GM12878 (cell line): ENCODE data around the gene PKD1. TPM values are rescaled to one million over a fixed set of nuclear protein-coding genes. Genes with fewer than 3 reads are reported as not detected.

Experiments used
- ATAC-seq: fragments of 200-7000 bp; cut with Tn5 transposase; 3 replicates; pipeline ENCODE4 v1.9.1; 2020; ENCODE audit warnings: mild to moderate bottlenecking, moderate library complexity
- BruUV-seq: library from RNA; stranded (reverse); fragments of 400-500 nt; replicated peaks from 2 replicates; lab custom pipeline; 2021; lab: Mats Ljungman, UMichigan
- CTCF ChIA-PET: fragments of 300-600 bp; sonication (Branson Sonifier 250); formaldehyde crosslinking; extraction: SDS; loops from one replicate; lab custom pipeline; 2021; ENCODE audit warnings: inconsistent platforms; lab: Yijun Ruan, JAX
- POLR2A ChIA-PET: fragments of 350-600 bp; formaldehyde crosslinking; extraction: SDS; loops from one replicate; lab custom pipeline; 2021; ENCODE audit warnings: inconsistent platforms; lab: Charles Lee
- RAD21 ChIA-PET: fragments of 300-600 bp; sonication (Branson Sonifier 250); formaldehyde crosslinking; loops from one replicate; lab custom pipeline; 2023; ENCODE audit warnings: antibody characterized with exemption; ENCODE audit not compliant: unreplicated experiment; lab: Charles Lee
- SMC1A ChIA-PET: fragments of 300-600 bp; sonication (Branson Sonifier 250); formaldehyde crosslinking; loops from one replicate; lab custom pipeline; 2023; ENCODE audit not compliant: unreplicated experiment, uncharacterized antibody; lab: Charles Lee
- DNase-seq: peaks from one replicate; pipeline ENCODE4 v3.0.0-alpha.2; 2011; ENCODE audit warnings: low read depth, low spot score
- FAIRE-seq: peaks from 3 replicates; lab custom pipeline; 2011; peaks lifted over from hg19 to GRCh38; lab: Jason Lieb, UNC
- H2AFZ ChIP-seq: 2 replicates; pipeline ENCODE4 v1.6.0; 2011; ENCODE audit warnings: low read depth, low read length, control low read depth; ENCODE audit not compliant: control insufficient read depth
- H3K27ac ChIP-seq: 2 replicates; pipeline ENCODE4 v1.5.1; 2011; ENCODE audit warnings: control low read depth; ENCODE audit not compliant: control insufficient read depth, insufficient read depth
- H3K27me3 ChIP-seq, 2 experiments: replicated peaks in 1 of 2; 2 replicates each; pipeline versions ENCODE4 v1.6.0 to v1.6.1; 2011; ENCODE audit warnings: low read length in 1 of 2; ENCODE audit not compliant: control insufficient read depth in 2 of 2, insufficient read depth in 2 of 2
- H3K36me3 ChIP-seq, 2 experiments: 2 replicates each; pipeline ENCODE4 v1.5.1; 2011; ENCODE audit warnings: low read length in 1 of 2; ENCODE audit not compliant: control insufficient read depth in 2 of 2, insufficient read depth in 2 of 2
- H3K4me1 ChIP-seq: 2 replicates; pipeline ENCODE4 v1.6.1; 2011; ENCODE audit warnings: mild to moderate bottlenecking, low read length, moderate library complexity, mixed read lengths; ENCODE audit not compliant: control insufficient read depth, insufficient read depth
- H3K4me2 ChIP-seq: 2 replicates; pipeline ENCODE4 v1.6.0; 2011; ENCODE audit warnings: control low read depth; ENCODE audit not compliant: control insufficient read depth, insufficient read depth
- H3K4me3 ChIP-seq: fragments of 200-600 bp; sonication (generic); 2 replicates; pipeline ENCODE4 v1.5.1; 2016
- H3K79me2 ChIP-seq: 2 replicates; pipeline ENCODE4 v1.6.0; 2011; ENCODE audit warnings: low read length; ENCODE audit not compliant: control insufficient read depth, insufficient read depth
- H3K9ac ChIP-seq: 2 replicates; pipeline ENCODE4 v1.8.0; 2011; ENCODE audit warnings: low read length, control low read depth, mixed read lengths; ENCODE audit not compliant: control insufficient read depth, insufficient read depth
- H3K9me3 ChIP-seq: replicated peaks from 3 replicates; pipeline ENCODE4 v1.5.1; 2011; ENCODE audit warnings: mild to moderate bottlenecking, low read length; ENCODE audit not compliant: control insufficient read depth, insufficient read depth
- H4K20me1 ChIP-seq: 2 replicates; pipeline ENCODE4 v1.6.0; 2011; ENCODE audit not compliant: control insufficient read depth, insufficient read depth
- CEBPZ ChIP-seq: fragments of 150-350 bp; IDR thresholded peaks from 2 replicates; pipeline ENCODE4 v1.6.1; 2016; ENCODE audit warnings: low read depth, low read length
- CREM ChIP-seq: IDR thresholded peaks from 2 replicates; pipeline ENCODE4 v1.6.1; 2014; ENCODE audit warnings: antibody characterized with exemption, low read depth
- E4F1 ChIP-seq: fragments of 450-650 bp; IDR thresholded peaks from 2 replicates; pipeline ENCODE4 v1.6.1; 2018; ENCODE audit warnings: borderline replicate concordance, mild to moderate bottlenecking; ENCODE audit not compliant: partially characterized antibody
- EZH2 ChIP-seq: IDR thresholded peaks from 2 replicates; pipeline ENCODE4 v1.6.1; 2012; ENCODE audit warnings: low read depth, mild to moderate bottlenecking, control low read depth, inconsistent platforms, low read length, borderline replicate concordance; ENCODE audit not compliant: control insufficient read depth
- HSF1 ChIP-seq: fragments of 150-350 bp; IDR thresholded peaks from 2 replicates; pipeline ENCODE4 v1.6.1; 2014; ENCODE audit warnings: mild to moderate bottlenecking, low read depth, low read length
- MTA2 ChIP-seq: fragments of 450-650 bp; IDR thresholded peaks from 2 replicates; pipeline ENCODE4 v1.6.1; 2016; ENCODE audit warnings: low read depth, mild to moderate bottlenecking, moderate library complexity
- POLR2A ChIP-seq: IDR thresholded peaks from 2 replicates; pipeline ENCODE4 v1.6.1; 2011; ENCODE audit warnings: low read depth, mild to moderate bottlenecking, low read length
- SMAD1 ChIP-seq: fragments of 450-650 bp; IDR thresholded peaks from 2 replicates; pipeline ENCODE4 v1.6.1; 2018; ENCODE audit warnings: mild to moderate bottlenecking, low read depth; ENCODE audit not compliant: partially characterized antibody
- STAT1 ChIP-seq: fragments of 450-650 bp; conservative IDR thresholded peaks from 2 replicates; pipeline ENCODE4 v1.6.1; 2014; ENCODE audit warnings: antibody characterized with exemption, mild to moderate bottlenecking
- WGBS: methylation state at CpG from one replicate; pipeline ENCODE4 v1.1.6; 2016; ENCODE audit warnings: low lambda C conversion rate; ENCODE audit not compliant: insufficient replicate concordance, insufficient coverage; ENCODE audit errors: missing lambda C conversion rate; 5-methylcytosine and 5-hydroxymethylcytosine counted together
- in situ Hi-C: fragments of 300-500 bp; cut with MboI; formaldehyde crosslinking; loops from 9 replicates; pipeline ENCODE4 v1.14.3; 2018; ENCODE audit warnings: mixed read lengths
- intact Hi-C: fragments of 100-400 bp; cut with micrococcal nuclease; formaldehyde crosslinking; loops from one replicate; pipeline ENCODE4 v1.14.2; 2022; ENCODE audit not compliant: unreplicated experiment
- polyA plus RNA-seq, 11 experiments: library from polyadenylated mRNA; depleted of rRNA in 4 of 11; unstranded in 6 of 11; stranded (reverse) in 5 of 11; fragments of >200 nt; fragmentation: Nextera tagmentation in 4 of 11; fragmentation: Illumina TruSeq in 1 of 11; extraction: Ambion mirVana in 4 of 11; extraction: Trizol in 1 of 11; gene quantifications; 1 replicate in 1 of 11; 2 replicates in 10 of 11; pipeline versions ENCODE4 v1.2.1 to v1.2.3, GENCODE V29; 2011 to 2016; ENCODE audit warnings: inconsistent platforms in 2 of 11, missing spikeins in 2 of 11, low read depth in 1 of 11
- total RNA-seq, 4 experiments: library from RNA; depleted of rRNA in 3 of 4; stranded (reverse); fragments of >200 nt in 3 of 4; fragmentation: Illumina TruSeq in 1 of 4; extraction: Trizol in 1 of 4; gene quantifications; 2 replicates each; pipeline versions ENCODE4 v1.2.1 to v1.2.3, GENCODE V29; 2013 to 2021

Gene PKD1
- total and polyA plus RNA-seq, 10 of the 15 experiments (the other 5 are each of a cell fraction or from before 2014, with no cell fraction given), result 0.11 to 62.0 (median 6.1) TPM

- in situ Hi-C loops (no loop called here), intact Hi-C loops (no loop called here)
- Histone ChIP-seq H3K9me3 (no peaks in the 10 kb centered on the region), H3K4me1 (no peaks in the 10 kb centered on the region), H3K27me3 (no peaks in the 10 kb centered on the region), H3K79me2 (no peaks in the 10 kb centered on the region), H4K20me1 (no peaks in the 10 kb centered on the region), H3K36me3 (peaks cover 2 to 10% of the 10 kb centered on the region in 2 experiments; a peak in 2 of 4 replicates), H3K9ac (no peak overlapping the region), H3K4me2 (no peak overlapping the region), H2AFZ (no peak overlapping the region), H3K4me3 (no peak overlapping the region), H3K27ac (no peak overlapping the region)
- ATAC-seq (no peak), DNase-seq (no peak), FAIRE-seq (no peak)
- TF ChIP-seq CEBPZ (no peak), SMAD1 (no peak), EZH2 (no peak), STAT1 (no peak), CREM (no peak), E4F1 (no peak), MTA2 (no peak), POLR2A (0 out of 2 replicates have a peak, but pooled peaks have one; percentile 14), HSF1 (no peak)
- CTCF ChIA-PET, result interaction anchor here (0.5 to 1.7 kb wide), 2 partner anchors 86 to 171 kb away, joined by 3 read pairs; no protein-coding TSS in a partner anchor
- POLR2A ChIA-PET, result no interaction called here
- 84% methylated on average over 28 of the region's 29 CpGs for WGBS
- no TSS peak for BruUV-seq
- RAD21 ChIA-PET, result no interaction called here
- SMC1A ChIA-PET, result no interaction called here
Measured at GRCh38 chr16:2054543-2055245, 81.0 kb downstream of the PKD1 start.
